HL-60 (cell line): ENCODE results near the gene HHLA2.

ENCODE experiments used
- GABPA ChIP-seq: IDR thresholded peaks from 2 replicates; pipeline ENCODE4 v1.6.1; 2012; ENCODE audit warnings: low read depth
- POLR2AphosphoS5 ChIP-seq: IDR thresholded peaks from 2 replicates; pipeline ENCODE4 v1.6.1; 2012; ENCODE audit warnings: low read depth
- SPI1 ChIP-seq: IDR thresholded peaks from 2 replicates; pipeline ENCODE4 v1.6.1; 2012; ENCODE audit warnings: low read depth, mild to moderate bottlenecking, borderline replicate concordance
- TF ChIP-seq, protein P1 (sequence below): IDR thresholded peaks from one replicate; pipeline ENCODE4 v1.5.1; 2011; ENCODE audit warnings: low read length, control low read depth, inconsistent platforms; ENCODE audit not compliant: insufficient read depth
- TF ChIP-seq, protein P2 (sequence below): IDR thresholded peaks from 2 replicates; pipeline ENCODE4 v1.6.1; 2012; ENCODE audit warnings: low read depth; ENCODE audit not compliant: insufficient replicate concordance

DNA sequence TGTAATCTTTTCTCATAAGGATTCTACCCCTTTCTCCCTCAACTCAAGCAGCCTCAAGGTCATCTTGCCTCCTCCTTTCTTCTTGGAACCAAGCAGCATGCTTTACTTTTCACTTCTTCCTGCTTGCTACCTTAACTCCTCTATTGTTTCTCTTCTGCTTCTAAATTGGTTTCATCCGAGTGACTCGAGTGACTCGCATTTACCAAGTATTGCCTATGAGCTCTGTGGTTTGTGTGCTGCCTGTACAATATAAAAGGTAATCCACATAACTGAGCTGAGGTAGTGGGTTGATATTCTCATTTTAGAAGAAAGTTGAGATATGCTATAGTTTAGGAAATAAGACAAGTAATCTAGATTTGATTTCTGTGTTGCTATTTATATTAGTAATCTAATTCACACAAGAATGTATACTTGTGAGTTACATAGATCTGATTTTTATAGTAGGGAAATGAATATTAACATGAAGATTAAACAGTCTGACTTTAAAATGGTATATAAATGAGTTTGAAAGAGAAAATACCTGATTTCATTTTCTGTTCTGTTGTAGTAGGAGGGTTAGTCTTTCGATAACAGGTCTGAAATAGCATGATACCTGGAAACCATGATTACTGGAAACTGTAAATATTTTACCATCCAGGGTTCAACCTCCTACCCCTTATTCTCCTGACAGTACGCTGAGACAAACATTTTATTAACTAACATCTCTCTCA is 5.5 kb downstream of the HHLA2 start:
- TF ChIP-seq, protein P1, sequence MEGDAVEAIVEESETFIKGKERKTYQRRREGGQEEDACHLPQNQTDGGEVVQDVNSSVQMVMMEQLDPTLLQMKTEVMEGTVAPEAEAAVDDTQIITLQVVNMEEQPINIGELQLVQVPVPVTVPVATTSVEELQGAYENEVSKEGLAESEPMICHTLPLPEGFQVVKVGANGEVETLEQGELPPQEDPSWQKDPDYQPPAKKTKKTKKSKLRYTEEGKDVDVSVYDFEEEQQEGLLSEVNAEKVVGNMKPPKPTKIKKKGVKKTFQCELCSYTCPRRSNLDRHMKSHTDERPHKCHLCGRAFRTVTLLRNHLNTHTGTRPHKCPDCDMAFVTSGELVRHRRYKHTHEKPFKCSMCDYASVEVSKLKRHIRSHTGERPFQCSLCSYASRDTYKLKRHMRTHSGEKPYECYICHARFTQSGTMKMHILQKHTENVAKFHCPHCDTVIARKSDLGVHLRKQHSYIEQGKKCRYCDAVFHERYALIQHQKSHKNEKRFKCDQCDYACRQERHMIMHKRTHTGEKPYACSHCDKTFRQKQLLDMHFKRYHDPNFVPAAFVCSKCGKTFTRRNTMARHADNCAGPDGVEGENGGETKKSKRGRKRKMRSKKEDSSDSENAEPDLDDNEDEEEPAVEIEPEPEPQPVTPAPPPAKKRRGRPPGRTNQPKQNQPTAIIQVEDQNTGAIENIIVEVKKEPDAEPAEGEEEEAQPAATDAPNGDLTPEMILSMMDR = no peak
- no peak for TF ChIP-seq POLR2AphosphoS5
- TF ChIP-seq, protein P2, sequence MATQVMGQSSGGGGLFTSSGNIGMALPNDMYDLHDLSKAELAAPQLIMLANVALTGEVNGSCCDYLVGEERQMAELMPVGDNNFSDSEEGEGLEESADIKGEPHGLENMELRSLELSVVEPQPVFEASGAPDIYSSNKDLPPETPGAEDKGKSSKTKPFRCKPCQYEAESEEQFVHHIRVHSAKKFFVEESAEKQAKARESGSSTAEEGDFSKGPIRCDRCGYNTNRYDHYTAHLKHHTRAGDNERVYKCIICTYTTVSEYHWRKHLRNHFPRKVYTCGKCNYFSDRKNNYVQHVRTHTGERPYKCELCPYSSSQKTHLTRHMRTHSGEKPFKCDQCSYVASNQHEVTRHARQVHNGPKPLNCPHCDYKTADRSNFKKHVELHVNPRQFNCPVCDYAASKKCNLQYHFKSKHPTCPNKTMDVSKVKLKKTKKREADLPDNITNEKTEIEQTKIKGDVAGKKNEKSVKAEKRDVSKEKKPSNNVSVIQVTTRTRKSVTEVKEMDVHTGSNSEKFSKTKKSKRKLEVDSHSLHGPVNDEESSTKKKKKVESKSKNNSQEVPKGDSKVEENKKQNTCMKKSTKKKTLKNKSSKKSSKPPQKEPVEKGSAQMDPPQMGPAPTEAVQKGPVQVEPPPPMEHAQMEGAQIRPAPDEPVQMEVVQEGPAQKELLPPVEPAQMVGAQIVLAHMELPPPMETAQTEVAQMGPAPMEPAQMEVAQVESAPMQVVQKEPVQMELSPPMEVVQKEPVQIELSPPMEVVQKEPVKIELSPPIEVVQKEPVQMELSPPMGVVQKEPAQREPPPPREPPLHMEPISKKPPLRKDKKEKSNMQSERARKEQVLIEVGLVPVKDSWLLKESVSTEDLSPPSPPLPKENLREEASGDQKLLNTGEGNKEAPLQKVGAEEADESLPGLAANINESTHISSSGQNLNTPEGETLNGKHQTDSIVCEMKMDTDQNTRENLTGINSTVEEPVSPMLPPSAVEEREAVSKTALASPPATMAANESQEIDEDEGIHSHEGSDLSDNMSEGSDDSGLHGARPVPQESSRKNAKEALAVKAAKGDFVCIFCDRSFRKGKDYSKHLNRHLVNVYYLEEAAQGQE = no peak
- TF ChIP-seq GABPA = no peak
- TF ChIP-seq SPI1 = no peak
